HG03066 (cell line): Measurements from ENCODE around the gene BCORL1.
A peak's percentile ranks its signal among the peaks of the same experiment; 100 is the strongest.

ENCODE experiments used
- ATAC-seq: cut with Tn5 transposase; IDR thresholded peaks from one replicate; pipeline ENCODE4 v1.9.1; 2021; ENCODE audit warnings: low read depth; ENCODE audit not compliant: unreplicated experiment

The BCORL1 gene

GRCh38 chrX:129961180-129962083, 21.0 kb upstream of the BCORL1 start:
- peak; percentile 85 for ATAC-seq

- no peak for ATAC-seq
These were observed 18.7 kb upstream of the BCORL1 start for GRCh38 chrX:129963729-129964128.

- no peak for ATAC-seq
These were observed 17.3 kb upstream of the BCORL1 start for GRCh38 chrX:129965166-129965565.

GRCh38 chrX:129968968-129969367, 13.5 kb upstream of the BCORL1 start:
- no peak for ATAC-seq

GRCh38 chrX:129976441-129976840, 6.0 kb upstream of the BCORL1 start:
- ATAC-seq, result no peak

GRCh38 chrX:129979207-129979920, 3.1 kb upstream of the BCORL1 start:
- ATAC-seq, result no peak

GRCh38 chrX:129980001-129980401, 2.4 kb upstream of the BCORL1 start:
- no peak for ATAC-seq

- no peak for ATAC-seq
These were observed 1.8 kb upstream of the BCORL1 start for GRCh38 chrX:129980540-129981199.

- ATAC-seq, result no peak
These were observed 1.3 kb upstream of the BCORL1 start for GRCh38 chrX:129981200-129981553.

- no peak for ATAC-seq
These were observed 609 bp upstream of the BCORL1 start for GRCh38 chrX:129981752-129982299.

GRCh38 chrX:129983575-129984110, 1.2 kb downstream of the BCORL1 start:
- no peak for ATAC-seq

- ATAC-seq, result no peak
These were observed 1.9 kb downstream of the BCORL1 start for GRCh38 chrX:129984111-129984958.

GRCh38 chrX:129987871-129988270, 5.4 kb downstream of the BCORL1 start:
- no peak for ATAC-seq

- ATAC-seq, result no peak
These were observed 9.7 kb downstream of the BCORL1 start for GRCh38 chrX:129992181-129992580.

- ATAC-seq, result no peak
These were observed 13.7 kb downstream of the BCORL1 start for GRCh38 chrX:129996120-129996519.

- no peak for ATAC-seq
These were observed 14.7 kb downstream of the BCORL1 start for GRCh38 chrX:129997086-129997485.

GRCh38 chrX:129998021-129998420, 15.6 kb downstream of the BCORL1 start:
- ATAC-seq, result no peak

GRCh38 chrX:130001893-130002292, 19.5 kb downstream of the BCORL1 start:
- no peak for ATAC-seq

- ATAC-seq, result no peak
These were observed 20.1 kb downstream of the BCORL1 start for GRCh38 chrX:130002541-130002940.
